Lung (tissue), 12 donors: Measurements from ENCODE around the gene AGO3. TPM values are rescaled to one million over a fixed set of nuclear protein-coding genes. Genes with fewer than 3 reads are reported as not detected.

Source experiments
- ATAC-seq: fragments of 200-7000 bp; cut with Tn5 transposase; one replicate; pipeline ENCODE4 v1.9.1; 2020; ENCODE audit warnings: moderate number of reproducible peaks; ENCODE audit not compliant: insufficient read depth, low FRiP score
- DNase-seq, 3 donors: peaks; one replicate each; pipeline ENCODE4 v3.0.0-alpha.2; 2013 to 2017
- H3K27ac ChIP-seq, 2 donors: one replicate each; pipeline ENCODE4 v1.5.1; 2013; ENCODE audit warnings: mild to moderate bottlenecking in 2 of 2, moderate library complexity in 2 of 2, control low read depth in 1 of 2, inconsistent platforms in 1 of 2, low read depth in 1 of 2, low read length in 1 of 2
- H3K27me3 ChIP-seq, 3 donors: one replicate each; pipeline ENCODE4 v1.5.1; 2013; ENCODE audit warnings: low read length in 2 of 3; ENCODE audit not compliant: control insufficient read depth in 3 of 3, insufficient read depth in 3 of 3
- H3K36me3 ChIP-seq, 4 donors: one replicate each; pipeline ENCODE4 v1.5.1; 2013; ENCODE audit warnings: low read length in 4 of 4, mild to moderate bottlenecking in 1 of 4, moderate library complexity in 1 of 4; ENCODE audit not compliant: control insufficient read depth in 4 of 4, insufficient read depth in 4 of 4
- H3K4me1 ChIP-seq, 5 donors: one replicate each; pipeline ENCODE4 v1.5.1; 2013; ENCODE audit warnings: low read length in 5 of 5, mild to moderate bottlenecking in 2 of 5, moderate library complexity in 1 of 5; ENCODE audit not compliant: control insufficient read depth in 5 of 5, insufficient read depth in 5 of 5
- H3K4me3 ChIP-seq: one replicate; pipeline ENCODE4 v1.5.1; 2013; ENCODE audit warnings: mild to moderate bottlenecking, control low read depth, moderate library complexity
- H3K9ac ChIP-seq, 2 donors: one replicate each; pipeline ENCODE4 v1.5.1; 2013; ENCODE audit warnings: low read length in 2 of 2, control low read depth in 1 of 2; ENCODE audit not compliant: insufficient read depth in 1 of 2
- H3K9me3 ChIP-seq, 4 donors: one replicate each; pipeline ENCODE4 v1.5.1; 2013; ENCODE audit warnings: low read length in 3 of 4, mild to moderate bottlenecking in 1 of 4, moderate library complexity in 1 of 4; ENCODE audit not compliant: control insufficient read depth in 4 of 4, insufficient read depth in 3 of 4
- WGBS, 2 donors: extraction: QIAGEN DNeasy Blood & Tissue Kit; methylation state at CpG; one replicate each; pipeline ENCODE4 v1.1.7; 2013; 5-methylcytosine and 5-hydroxymethylcytosine counted together
- polyA plus RNA-seq, 2 donors: library from polyadenylated mRNA; stranded (reverse); fragments of 200-250 nt; gene quantifications; one replicate each; pipeline ENCODE4 v1.2.1, GENCODE V29; 2013
- total RNA-seq, 2 donors: library from RNA; depleted of rRNA in 1 of 2; stranded (reverse); fragments of >200 nt in 1 of 2; gene quantifications; one replicate each; pipeline ENCODE4 v1.2.1, GENCODE V29; 2014 to 2021
- TF ChIP-seq, protein P1 (sequence below): IDR thresholded peaks from 2 replicates; pipeline ENCODE4 v1.5.1; 2012; ENCODE audit warnings: mild to moderate bottlenecking; ENCODE audit errors: control extremely low read depth, extremely low read depth
- donor health status: control.
- donor health status: control.
- donor health status: Bipolar disorder and iron deficiency.
- donor health status: healthy.
- donor health status: DM: yes; HTN: yes; CAD: no.

The AGO3 gene
- total and polyA plus RNA-seq, 4 donors = 4.4 to 60.4 (median 19.6) TPM

- ATAC-seq = no peak
- H3K9ac ChIP-seq = no peak overlapping the region
- peaks cover 0 to 10% (median 6%) of the 10 kb centered on the region in 4 donors for H3K36me3 ChIP-seq
- TF ChIP-seq, protein P1, sequence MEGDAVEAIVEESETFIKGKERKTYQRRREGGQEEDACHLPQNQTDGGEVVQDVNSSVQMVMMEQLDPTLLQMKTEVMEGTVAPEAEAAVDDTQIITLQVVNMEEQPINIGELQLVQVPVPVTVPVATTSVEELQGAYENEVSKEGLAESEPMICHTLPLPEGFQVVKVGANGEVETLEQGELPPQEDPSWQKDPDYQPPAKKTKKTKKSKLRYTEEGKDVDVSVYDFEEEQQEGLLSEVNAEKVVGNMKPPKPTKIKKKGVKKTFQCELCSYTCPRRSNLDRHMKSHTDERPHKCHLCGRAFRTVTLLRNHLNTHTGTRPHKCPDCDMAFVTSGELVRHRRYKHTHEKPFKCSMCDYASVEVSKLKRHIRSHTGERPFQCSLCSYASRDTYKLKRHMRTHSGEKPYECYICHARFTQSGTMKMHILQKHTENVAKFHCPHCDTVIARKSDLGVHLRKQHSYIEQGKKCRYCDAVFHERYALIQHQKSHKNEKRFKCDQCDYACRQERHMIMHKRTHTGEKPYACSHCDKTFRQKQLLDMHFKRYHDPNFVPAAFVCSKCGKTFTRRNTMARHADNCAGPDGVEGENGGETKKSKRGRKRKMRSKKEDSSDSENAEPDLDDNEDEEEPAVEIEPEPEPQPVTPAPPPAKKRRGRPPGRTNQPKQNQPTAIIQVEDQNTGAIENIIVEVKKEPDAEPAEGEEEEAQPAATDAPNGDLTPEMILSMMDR = no peak
- H3K4me3 ChIP-seq = no peak overlapping the region
- H3K27ac ChIP-seq = no peak overlapping the region
- WGBS, 2 donors = 47 to 53% methylated on average over 4 of the region's 4 CpGs
- H3K4me1 ChIP-seq = peaks cover 5 to 25% (median 14%) of the 10 kb centered on the region in 5 donors
- no peaks in the 10 kb centered on the region for H3K9me3 ChIP-seq
- H3K27me3 ChIP-seq = peaks cover 0 to 3% (median 0%) of the 10 kb centered on the region in 3 donors
- no peak for DNase-seq
Observed at GRCh38 chr1:35885961-35886558, 44.8 kb upstream of the AGO3 start.

DNA sequence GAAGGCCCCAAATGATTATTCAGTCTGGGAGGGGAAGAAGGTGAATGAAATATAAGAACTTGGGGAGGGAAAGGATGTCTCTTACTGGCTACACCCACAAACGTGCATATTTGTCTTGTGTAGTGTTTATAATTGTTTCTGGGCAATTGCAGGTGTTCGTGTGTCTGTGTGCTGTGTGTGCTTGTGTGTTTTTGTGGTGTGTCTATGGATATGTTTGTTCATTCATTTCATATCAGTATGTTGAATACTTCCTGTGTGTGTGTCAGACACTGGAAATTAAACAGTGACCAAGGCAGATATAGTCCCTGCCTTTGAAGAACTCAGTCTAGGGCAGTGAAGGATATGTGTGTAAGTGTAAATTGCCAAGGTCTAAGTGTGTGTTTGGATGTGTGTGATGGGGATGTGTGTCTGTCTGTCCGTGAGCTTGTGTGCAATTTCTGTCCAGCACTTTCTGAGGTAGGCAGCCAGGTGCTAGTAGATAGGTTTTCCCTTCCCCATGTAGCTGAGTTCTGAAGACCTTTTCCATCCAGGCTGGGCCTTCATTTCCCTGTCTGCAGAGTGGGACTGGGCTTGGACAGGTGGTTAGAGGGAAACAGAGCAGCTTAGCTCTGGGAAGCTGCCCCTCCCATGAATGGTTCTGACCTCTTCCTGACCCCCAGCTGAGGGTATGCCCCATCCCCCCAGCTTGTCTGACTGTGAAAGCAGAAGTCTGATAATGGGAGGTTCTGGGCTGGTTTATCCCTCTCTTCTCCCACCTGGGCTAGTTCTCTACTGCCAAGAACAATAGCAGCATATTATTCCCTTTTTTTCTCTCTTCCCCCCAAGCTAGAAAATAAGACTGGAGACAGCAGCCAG, 44.1 kb upstream of the AGO3 start:
- DNase-seq = no peak
- Histone ChIP-seq H3K4me1 (peaks cover 5 to 25% (median 14%) of the 10 kb centered on the region in 5 donors), H3K4me3 (no peak overlapping the region), H3K27ac (peak overlapping the region in 1 of 2 donors; percentile 70), H3K27me3 (no peaks in the 10 kb centered on the region), H3K9ac (peak overlapping the region in 1 of 2 donors; percentile 16), H3K9me3 (no peaks in the 10 kb centered on the region), H3K36me3 (peaks cover 0 to 12% (median 7%) of the 10 kb centered on the region in 4 donors)
- TF ChIP-seq, protein P1 = no peak
- ATAC-seq = no peak
- 28 to 32% methylated on average over 3 of the region's 3 CpGs for WGBS, 2 donors

GRCh38 chr1:35887508-35887907, 43.4 kb upstream of the AGO3 start:
- Histone ChIP-seq H3K9me3 (no peaks in the 10 kb centered on the region), H3K27me3 (no peaks in the 10 kb centered on the region), H3K36me3 (peaks cover 0 to 14% (median 11%) of the 10 kb centered on the region in 4 donors), H3K9ac (no peak overlapping the region), H3K4me3 (no peak overlapping the region), H3K27ac (peak overlapping the region in 1 of 2 donors; percentile 23), H3K4me1 (peaks cover 5 to 25% (median 14%) of the 10 kb centered on the region in 5 donors)
- DNase-seq (no peak), ATAC-seq (no peak)
- TF ChIP-seq, protein P1 = no peak
- 72 to 80% methylated on average over 2 of the region's 2 CpGs for WGBS, 2 donors
